Caco-2 (cell line): ENCODE measurements around the gene MSLN. TPM values are rescaled to one million over a fixed set of nuclear protein-coding genes. Genes with fewer than 3 reads are reported as not detected.
"Not testable (repeated sequence)": the region's sequence is repeated elsewhere in the genome, so short reads cannot be mapped to it uniquely, and the experiment has no call there.

Experiments
- BruUV-seq: library from RNA; stranded (reverse); fragments of 400-500 nt; replicated peaks from 2 replicates; lab custom pipeline; 2021; lab: Mats Ljungman, UMichigan
- CTCF ChIA-PET: fragments of 300-600 bp; sonication (Branson Sonifier 250); formaldehyde crosslinking; loops from one replicate; lab custom pipeline; 2022; ENCODE audit warnings: antibody characterized with exemption; lab: Charles Lee
- POLR2A ChIA-PET: fragments of 300-600 bp; sonication (Branson Sonifier 250); formaldehyde crosslinking; loops from one replicate; lab custom pipeline; 2022; ENCODE audit warnings: antibody characterized with exemption; lab: Charles Lee
- DNase-seq, 2 experiments: peaks; one replicate each; pipeline versions ENCODE4 v3.0.0 to v3.0.0-alpha.2; 2020 to 2022
- H3K27me3 ChIP-seq: replicated peaks from 2 replicates; pipeline ENCODE4 v1.6.0; 2011; ENCODE audit warnings: low read length; ENCODE audit not compliant: control insufficient read depth, insufficient read depth
- H3K36me3 ChIP-seq: 2 replicates; pipeline ENCODE4 v1.5.1; 2011; ENCODE audit warnings: low read length; ENCODE audit not compliant: control insufficient read depth, insufficient read depth
- H3K4me1 ChIP-seq: fragments of 250-450 bp; sonication (Bioruptor Pico); 2 replicates; pipeline ENCODE4 v1.5.1; 2020; ENCODE audit warnings: mild to moderate bottlenecking
- H3K4me3 ChIP-seq: 2 replicates; pipeline ENCODE4 v1.5.1; 2011; ENCODE audit warnings: low read depth, mild to moderate bottlenecking, control low read depth, low read length
- H3K9me3 ChIP-seq: fragments of 250-450 bp; sonication (Bioruptor Pico); 2 replicates; pipeline ENCODE4 v1.5.1; 2020; ENCODE audit warnings: mild to moderate bottlenecking, moderate library complexity
- H3K27ac Mint-ChIP-seq: one replicate; pipeline ENCODE4 v1.8.0; 2022; ENCODE audit warnings: mixed read lengths; ENCODE audit not compliant: unreplicated experiment
- H3K27me3 Mint-ChIP-seq: one replicate; pipeline ENCODE4 v1.8.0; 2022; ENCODE audit warnings: mixed read lengths; ENCODE audit not compliant: insufficient read depth, unreplicated experiment
- H3K36me3 Mint-ChIP-seq: one replicate; pipeline ENCODE4 v1.8.0; 2022; ENCODE audit warnings: mild to moderate bottlenecking, mixed read lengths; ENCODE audit not compliant: insufficient read depth, unreplicated experiment
- H3K4me1 Mint-ChIP-seq: one replicate; pipeline ENCODE4 v1.8.0; 2022; ENCODE audit warnings: low read depth, mixed read lengths; ENCODE audit not compliant: unreplicated experiment
- H3K4me3 Mint-ChIP-seq: one replicate; pipeline ENCODE4 v1.8.0; 2022; ENCODE audit warnings: mild to moderate bottlenecking, moderate library complexity, mixed read lengths; ENCODE audit not compliant: unreplicated experiment
- H3K9me3 Mint-ChIP-seq: one replicate; pipeline ENCODE4 v1.8.0; 2022; ENCODE audit warnings: mixed read lengths; ENCODE audit not compliant: unreplicated experiment
- CTCF ChIP-seq, 2 experiments: fragments of 200-600 bp in 1 of 2; IDR thresholded peaks; 1 replicate in 1 of 2; 2 replicates in 1 of 2; pipeline versions ENCODE4 v1.5.1 to v1.8.0; 2011 to 2022; ENCODE audit warnings: antibody characterized with exemption in 1 of 2, control low read depth in 1 of 2, inconsistent platforms in 1 of 2, low read depth in 1 of 2, low read length in 1 of 2, mild to moderate bottlenecking in 1 of 2, moderate library complexity in 1 of 2; ENCODE audit not compliant: insufficient read depth in 1 of 2, severe bottlenecking in 1 of 2, unreplicated experiment in 1 of 2
- intact Hi-C: fragments of 100-400 bp; cut with micrococcal nuclease; formaldehyde crosslinking; loops from one replicate; pipeline ENCODE4 v1.10.0; 2022; ENCODE audit not compliant: unreplicated experiment
- total RNA-seq: library from RNA; stranded (reverse); gene quantifications from 2 replicates; pipeline ENCODE4 v1.2.3, GENCODE V29; 2022

The MSLN gene
- total RNA-seq, 1 experiment from 2014 or later: 0.36 TPM

DNA sequence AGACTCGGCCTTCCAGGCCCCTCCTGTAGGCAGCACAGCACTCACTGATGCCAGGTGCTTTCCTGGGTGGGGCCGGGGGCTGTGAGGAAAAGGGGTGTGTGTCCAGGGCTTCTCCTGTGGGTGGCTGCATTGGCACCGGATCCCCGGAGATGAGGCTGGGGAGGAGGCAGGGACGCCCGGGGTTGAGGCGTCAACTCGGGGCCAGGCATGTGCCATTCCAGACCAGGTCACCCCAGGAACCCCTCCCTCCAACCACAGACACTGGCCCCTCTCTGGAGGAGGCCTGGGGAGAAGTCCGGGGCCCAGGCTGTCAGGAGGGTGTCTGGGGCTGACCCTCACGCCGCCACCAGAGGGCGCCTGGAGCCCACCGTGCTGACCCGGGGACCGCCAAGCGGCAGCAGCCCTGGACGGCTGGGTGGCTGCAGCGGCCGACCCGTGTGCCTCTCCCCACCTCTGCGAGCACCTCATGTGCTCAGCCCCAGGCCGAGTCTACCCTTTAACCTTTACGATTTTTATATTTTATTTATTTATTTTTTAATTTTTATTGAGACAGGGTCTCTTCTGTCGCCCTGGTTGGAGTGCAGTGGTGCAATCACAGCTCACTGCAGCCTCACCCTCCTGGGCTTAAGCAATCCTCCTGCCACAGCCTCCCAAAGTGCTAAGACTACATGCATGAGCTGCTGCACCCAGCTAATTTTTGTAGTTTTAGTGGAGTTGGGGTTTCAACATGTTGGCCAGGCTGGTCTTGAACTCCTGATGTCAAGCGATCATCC, 48.8 kb upstream of the MSLN start:
- Histone ChIP-seq H3K36me3 (no peaks in the 10 kb centered on the region), H3K4me1 (peaks cover 22% of the 10 kb centered on the region), H3K27me3 (no peaks in the 10 kb centered on the region), H3K9me3 (no peaks in the 10 kb centered on the region), H3K4me3 (no peak overlapping the region)
- Mint-ChIP-seq H3K4me3 (no peak overlapping the region), H3K4me1 (peaks cover 7% of the 10 kb centered on the region), H3K27ac (no peak overlapping the region), H3K36me3 (peaks cover 17% of the 10 kb centered on the region), H3K9me3 (no peaks in the 10 kb centered on the region), H3K27me3 (peaks cover 5% of the 10 kb centered on the region)
- DNase-seq: peak; percentile 75 to 88
- ChIA-PET CTCF (interaction anchor here (0.6 to 1.6 kb wide), 6 partner anchors 10 to 359 kb away, joined by 3 to 13 read pairs (median 5); partner anchors contain the start of genes ANTKMT and AXIN1), POLR2A (interaction anchor here (0.6 to 1.7 kb wide), 5 partner anchors 9 to 344 kb away, joined by 3 to 6 read pairs (median 3); partner anchors contain the start of genes ANTKMT, CHTF18 and RPUSD1)
- peak; percentile 84 to 89 for TF ChIP-seq CTCF (IDR thresholded peaks at IDR 0.05; ENCODE audit: insufficient read depth in 1 of 2, low read depth in 1 of 2, low read length in 1 of 2, severe bottlenecking in 1 of 2, unreplicated experiment in 1 of 2)
- intact Hi-C loops: loop anchor here (10.0 kb wide), 1 partner anchor 73 kb away; the partner anchor contains the start of genes CHTF18 and RPUSD1
- BruUV-seq: no TSS peak

DNA sequence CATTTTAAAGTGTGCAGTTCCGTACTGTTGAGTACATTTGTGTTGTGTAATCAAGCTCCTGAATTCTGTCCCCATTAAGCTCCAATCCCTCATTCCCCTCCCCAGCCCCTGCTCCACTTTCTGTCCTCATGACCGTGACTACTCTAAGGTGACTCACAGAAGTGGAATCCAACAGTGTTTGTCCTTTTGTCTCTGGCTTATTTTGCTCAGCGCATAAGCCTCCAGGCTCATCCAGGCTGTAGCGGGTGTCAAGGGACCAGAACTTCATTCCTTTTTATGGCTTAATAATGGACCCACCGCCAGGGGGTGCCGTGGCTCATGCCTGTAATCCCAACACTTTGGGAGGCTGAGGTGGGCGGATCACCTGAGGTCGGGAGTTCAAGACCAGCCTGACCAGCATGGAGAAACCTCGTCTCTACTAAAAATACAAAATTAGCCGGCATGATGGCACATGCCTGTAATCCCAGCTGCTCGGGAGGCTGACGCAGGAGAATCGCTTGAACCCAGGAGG, 47.7 kb upstream of the MSLN start:
- TF ChIP-seq CTCF (IDR thresholded peaks at IDR 0.05; ENCODE audit: insufficient read depth in 1 of 2, low read depth in 1 of 2, low read length in 1 of 2, severe bottlenecking in 1 of 2, unreplicated experiment in 1 of 2): peak; percentile 20 to 45
- H3K27ac Mint-ChIP-seq: peak overlapping the region; percentile 77
- ChIA-PET CTCF (interaction anchor here (0.6 to 1.6 kb wide), 4 partner anchors 9 to 91 kb away, joined by 3 to 13 read pairs (median 8); partner anchors contain the start of gene ANTKMT), POLR2A (interaction anchor here (0.6 to 1.7 kb wide), 4 partner anchors 8 to 343 kb away, joined by 3 to 6 read pairs (median 3); partner anchors contain the start of genes ANTKMT, CHTF18 and RPUSD1)
- not testable (repeated sequence) for H3K27me3 ChIP-seq, H3K9me3 ChIP-seq, H3K4me3 ChIP-seq, H3K27me3 Mint-ChIP-seq, H3K9me3 Mint-ChIP-seq, H3K36me3 ChIP-seq, BruUV-seq, H3K4me1 Mint-ChIP-seq
- DNase-seq: peak; percentile 87 to 88
- peak overlapping the region; percentile 21 for H3K4me3 Mint-ChIP-seq
- intact Hi-C loops: loop anchor here (10.0 kb wide), 1 partner anchor 72 kb away; the partner anchor contains the start of genes CHTF18 and RPUSD1
- H3K36me3 Mint-ChIP-seq: peaks cover 17% of the 10 kb centered on the region
- H3K4me1 ChIP-seq: peaks cover 22% of the 10 kb centered on the region

DNA sequence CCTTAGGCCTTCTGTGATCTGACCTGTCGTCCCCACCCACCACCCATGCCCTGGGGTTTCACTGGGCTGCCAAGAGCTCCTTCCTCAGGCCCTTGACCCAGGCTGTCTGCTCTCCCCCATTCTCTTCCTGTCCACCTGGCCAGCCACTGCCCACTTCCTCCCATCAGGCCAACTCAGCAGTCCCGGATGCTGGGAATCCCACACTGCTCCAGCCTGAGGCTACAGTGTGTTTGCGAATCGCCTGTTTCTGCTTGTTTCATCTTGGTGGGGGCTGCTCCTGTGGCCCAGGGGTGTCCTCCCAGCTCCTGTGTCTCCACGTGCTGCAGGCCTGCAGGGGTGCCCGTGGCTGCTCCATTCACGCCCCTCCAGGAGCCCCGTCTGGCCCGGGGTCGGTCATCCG, 46.5 kb upstream of the MSLN start:
- Histone ChIP-seq H3K4me3 (no peak overlapping the region), H3K9me3 (no peaks in the 10 kb centered on the region), H3K4me1 (peaks cover 27% of the 10 kb centered on the region), H3K27me3 (no peaks in the 10 kb centered on the region), H3K36me3 (no peaks in the 10 kb centered on the region)
- H3K27ac Mint-ChIP-seq: no peak overlapping the region
- H3K9me3 Mint-ChIP-seq: no peaks in the 10 kb centered on the region
- H3K4me3 Mint-ChIP-seq: no peak overlapping the region
- H3K4me1 Mint-ChIP-seq: peaks cover 7% of the 10 kb centered on the region
- CTCF ChIA-PET: no interaction called here
- no TSS peak for BruUV-seq
- DNase-seq: no peak
- H3K27me3 Mint-ChIP-seq: no peaks in the 10 kb centered on the region
- no peak for TF ChIP-seq CTCF (IDR thresholded peaks at IDR 0.05; ENCODE audit: insufficient read depth in 1 of 2, low read depth in 1 of 2, low read length in 1 of 2, severe bottlenecking in 1 of 2, unreplicated experiment in 1 of 2)
- intact Hi-C loops: loop anchor here (10.0 kb wide), 1 partner anchor 71 kb away; the partner anchor contains the start of genes CHTF18 and RPUSD1
- POLR2A ChIA-PET: no interaction called here
- peaks cover 17% of the 10 kb centered on the region for H3K36me3 Mint-ChIP-seq
